ENCODE results near the gene ULK1.

ULK1 gene

DNA sequence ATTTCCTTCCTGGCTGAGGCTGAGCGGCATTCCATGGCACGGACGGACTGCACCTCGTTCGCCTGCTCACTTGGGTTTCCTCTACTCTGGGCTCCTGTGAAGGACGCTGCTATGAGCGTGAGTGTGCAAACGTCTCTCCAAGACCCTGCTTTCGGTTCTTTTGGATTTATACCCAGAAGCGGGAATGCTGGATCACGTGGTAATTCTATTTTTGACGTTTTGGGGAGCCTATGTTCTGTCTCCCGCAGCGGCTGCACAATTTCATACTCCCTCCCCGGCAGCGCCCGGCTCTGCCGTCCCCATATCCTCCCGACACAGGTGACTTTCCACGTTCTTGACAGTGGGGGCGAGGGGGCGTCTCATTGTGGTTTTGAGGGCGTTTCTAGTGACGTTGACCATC, 45.7 kb upstream of the ULK1 start:
- H3K23ac ChIP-seq (ENCODE audit: low read length in 2 of 2), result no peak overlapping the region
- H2AFZ ChIP-seq (ENCODE audit: low read depth, low read length), result no peak overlapping the region
- no peak overlapping the region for H3K9ac ChIP-seq (ENCODE audit: low read length)
- no peaks in the 10 kb centered on the region for H3K27me3 ChIP-seq (ENCODE audit: control insufficient read depth in 1 of 2, insufficient read depth in 1 of 2, low read length in 2 of 2)
- H3K4me1 ChIP-seq (ENCODE audit: control insufficient read depth, insufficient read depth, low read depth, low read length), result peaks cover 11% of the 10 kb centered on the region
- H2BK15ac ChIP-seq (ENCODE audit: low read depth, poor library complexity, severe bottlenecking), result no peak overlapping the region
- DNase-seq, result no peak
- no peak overlapping the region for H2BK12ac ChIP-seq (ENCODE audit: low read length in 2 of 2)
- no peak overlapping the region for H3K4ac ChIP-seq (ENCODE audit: low read depth in 1 of 2, low read length in 2 of 2)
- H2AK5ac ChIP-seq (ENCODE audit: low read length, severe bottlenecking), result no peak overlapping the region
- H3K4me2 ChIP-seq (ENCODE audit: low read length, poor library complexity, severe bottlenecking), result no peak overlapping the region
- H3K79me1 ChIP-seq (replicated peaks; ENCODE audit: low read length, poor library complexity, severe bottlenecking), result no peaks in the 10 kb centered on the region
- H2BK120ac ChIP-seq (ENCODE audit: low read depth, low read length), result no peak overlapping the region
- H3K36me3 ChIP-seq (ENCODE audit: control insufficient read depth in 1 of 2, insufficient read depth in 2 of 2, low read depth in 1 of 2, low read length in 2 of 2), result peaks cover 0 to 13% of the 10 kb centered on the region in 2 experiments
- no peak overlapping the region for H3K14ac ChIP-seq (ENCODE audit: low read length in 2 of 2)
- no peak overlapping the region for H3K18ac ChIP-seq (ENCODE audit: low read depth in 1 of 2, low read length in 2 of 2)
- 94% methylated on average over 24 of the region's 24 CpGs for WGBS
- H3K9me3 ChIP-seq (ENCODE audit: control insufficient read depth, low read length), result no peaks in the 10 kb centered on the region
- no peak overlapping the region for H3K27ac ChIP-seq (ENCODE audit: low read length, poor library complexity, severe bottlenecking)
- no peak overlapping the region for H3K4me3 ChIP-seq (ENCODE audit: insufficient read depth in 1 of 2, low read depth in 1 of 2, low read length in 2 of 2)
- H4K91ac ChIP-seq (ENCODE audit: low read length), result no peak overlapping the region
- H2BK5ac ChIP-seq (ENCODE audit: low read depth, low read length, poor library complexity, severe bottlenecking), result no peak overlapping the region
- no peak overlapping the region for H4K8ac ChIP-seq (ENCODE audit: low read length)

DNA sequence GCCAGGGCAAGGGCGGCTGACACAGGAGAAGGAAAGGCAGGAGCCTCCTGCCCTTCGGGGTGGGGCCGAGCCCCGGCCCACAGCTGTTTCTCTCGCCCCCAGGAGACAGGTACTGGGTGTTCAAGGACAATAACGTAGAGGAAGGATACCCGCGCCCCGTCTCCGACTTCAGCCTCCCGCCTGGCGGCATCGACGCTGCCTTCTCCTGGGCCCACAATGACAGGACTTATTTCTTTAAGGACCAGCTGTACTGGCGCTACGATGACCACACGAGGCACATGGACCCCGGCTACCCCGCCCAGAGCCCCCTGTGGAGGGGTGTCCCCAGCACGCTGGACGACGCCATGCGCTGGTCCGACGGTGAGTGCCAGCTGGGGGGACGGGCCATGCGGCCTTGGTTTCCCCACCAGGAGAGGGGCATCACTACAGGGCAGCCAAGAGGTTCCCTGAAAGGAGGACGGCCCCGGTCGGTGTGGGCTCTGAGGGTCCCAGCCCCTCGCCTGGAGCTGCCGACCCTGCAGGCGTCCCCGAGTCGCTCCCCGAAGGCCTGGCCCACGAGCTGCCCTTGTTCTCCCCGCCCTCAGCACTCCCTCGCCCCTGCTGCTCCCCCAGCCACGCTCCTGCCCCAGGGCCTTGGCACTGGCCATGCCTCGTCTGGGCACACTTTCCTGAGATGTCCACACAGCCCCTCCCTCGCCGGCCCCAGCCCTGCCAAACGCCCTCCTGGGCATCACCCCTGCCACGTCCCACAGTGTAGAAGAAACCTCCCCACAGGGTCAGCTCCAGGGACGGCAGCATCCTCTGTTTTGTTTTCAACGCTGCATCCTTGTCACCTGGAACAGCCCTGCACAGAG, 44.5 kb upstream of the ULK1 start:
- H3K4ac ChIP-seq (ENCODE audit: low read depth in 1 of 2, low read length in 2 of 2), result no peak overlapping the region
- no peak overlapping the region for H4K8ac ChIP-seq (ENCODE audit: low read length)
- no peaks in the 10 kb centered on the region for H3K79me1 ChIP-seq (replicated peaks; ENCODE audit: low read length, poor library complexity, severe bottlenecking)
- no peak overlapping the region for H3K4me3 ChIP-seq (ENCODE audit: insufficient read depth in 1 of 2, low read depth in 1 of 2, low read length in 2 of 2)
- H3K27me3 ChIP-seq (ENCODE audit: control insufficient read depth in 1 of 2, insufficient read depth in 1 of 2, low read length in 2 of 2), result peaks cover 0 to 11% of the 10 kb centered on the region in 2 experiments
- no peak overlapping the region for H2BK5ac ChIP-seq (ENCODE audit: low read depth, low read length, poor library complexity, severe bottlenecking)
- no peak overlapping the region for H2AFZ ChIP-seq (ENCODE audit: low read depth, low read length)
- peaks cover 11% of the 10 kb centered on the region for H3K4me1 ChIP-seq (ENCODE audit: control insufficient read depth, insufficient read depth, low read depth, low read length)
- no peak overlapping the region for H3K4me2 ChIP-seq (ENCODE audit: low read length, poor library complexity, severe bottlenecking)
- H3K9ac ChIP-seq (ENCODE audit: low read length), result no peak overlapping the region
- no peak overlapping the region for H2BK120ac ChIP-seq (ENCODE audit: low read depth, low read length)
- WGBS, result 90% methylated on average over 47 of the region's 47 CpGs
- H4K91ac ChIP-seq (ENCODE audit: low read length), result no peak overlapping the region
- no peak overlapping the region for H3K18ac ChIP-seq (ENCODE audit: low read depth in 1 of 2, low read length in 2 of 2)
- peaks cover 0 to 9% of the 10 kb centered on the region in 2 experiments for H3K36me3 ChIP-seq (ENCODE audit: control insufficient read depth in 1 of 2, insufficient read depth in 2 of 2, low read depth in 1 of 2, low read length in 2 of 2)
- no peak overlapping the region for H2BK15ac ChIP-seq (ENCODE audit: low read depth, poor library complexity, severe bottlenecking)
- no peak overlapping the region for H2AK5ac ChIP-seq (ENCODE audit: low read length, severe bottlenecking)
- no peak for DNase-seq
- no peak overlapping the region for H3K27ac ChIP-seq (ENCODE audit: low read length, poor library complexity, severe bottlenecking)
- no peak overlapping the region for H3K23ac ChIP-seq (ENCODE audit: low read length in 2 of 2)
- H2BK12ac ChIP-seq (ENCODE audit: low read length in 2 of 2), result no peak overlapping the region
- H3K14ac ChIP-seq (ENCODE audit: low read length in 2 of 2), result no peak overlapping the region
- H3K9me3 ChIP-seq (ENCODE audit: control insufficient read depth, low read length), result no peaks in the 10 kb centered on the region

DNA sequence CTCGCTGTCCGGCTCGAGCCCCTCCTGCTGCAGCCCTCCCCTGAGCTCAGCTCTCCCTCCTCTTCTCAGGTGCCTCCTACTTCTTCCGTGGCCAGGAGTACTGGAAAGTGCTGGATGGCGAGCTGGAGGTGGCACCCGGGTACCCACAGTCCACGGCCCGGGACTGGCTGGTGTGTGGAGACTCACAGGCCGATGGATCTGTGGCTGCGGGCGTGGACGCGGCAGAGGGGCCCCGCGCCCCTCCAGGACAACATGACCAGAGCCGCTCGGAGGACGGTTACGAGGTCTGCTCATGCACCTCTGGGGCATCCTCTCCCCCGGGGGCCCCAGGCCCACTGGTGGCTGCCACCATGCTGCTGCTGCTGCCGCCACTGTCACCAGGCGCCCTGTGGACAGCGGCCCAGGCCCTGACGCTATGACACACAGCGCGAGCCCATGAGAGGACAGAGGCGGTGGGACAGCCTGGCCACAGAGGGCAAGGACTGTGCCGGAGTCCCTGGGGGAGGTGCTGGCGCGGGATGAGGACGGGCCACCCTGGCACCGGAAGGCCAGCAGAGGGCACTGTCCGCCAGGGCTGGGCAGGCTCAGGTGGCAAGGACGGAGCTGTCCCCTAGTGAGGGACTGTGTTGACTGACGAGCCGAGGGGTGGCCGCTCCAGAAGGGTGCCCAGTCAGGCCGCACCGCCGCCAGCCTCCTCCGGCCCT, 43.4 kb upstream of the ULK1 start:
- Histone ChIP-seq H3K14ac (ENCODE audit: low read length in 2 of 2) (no peak overlapping the region), H2AFZ (ENCODE audit: low read depth, low read length) (no peak overlapping the region), H3K36me3 (ENCODE audit: control insufficient read depth in 1 of 2, insufficient read depth in 2 of 2, low read depth in 1 of 2, low read length in 2 of 2) (no peaks in the 10 kb centered on the region), H2BK5ac (ENCODE audit: low read depth, low read length, poor library complexity, severe bottlenecking) (no peak overlapping the region), H3K9ac (ENCODE audit: low read length) (no peak overlapping the region), H3K4me1 (ENCODE audit: control insufficient read depth, insufficient read depth, low read depth, low read length) (peaks cover 15% of the 10 kb centered on the region), H3K79me1 (replicated peaks; ENCODE audit: low read length, poor library complexity, severe bottlenecking) (no peaks in the 10 kb centered on the region), H3K9me3 (ENCODE audit: control insufficient read depth, low read length) (no peaks in the 10 kb centered on the region), H3K27ac (ENCODE audit: low read length, poor library complexity, severe bottlenecking) (no peak overlapping the region), H3K4ac (ENCODE audit: low read depth in 1 of 2, low read length in 2 of 2) (no peak overlapping the region), H3K4me2 (ENCODE audit: low read length, poor library complexity, severe bottlenecking) (no peak overlapping the region), H3K18ac (ENCODE audit: low read depth in 1 of 2, low read length in 2 of 2) (no peak overlapping the region), H3K23ac (ENCODE audit: low read length in 2 of 2) (no peak overlapping the region), H4K91ac (ENCODE audit: low read length) (no peak overlapping the region), H3K27me3 (ENCODE audit: control insufficient read depth in 1 of 2, insufficient read depth in 1 of 2, low read length in 2 of 2) (peaks cover 0 to 22% of the 10 kb centered on the region in 2 experiments), H3K4me3 (ENCODE audit: insufficient read depth in 1 of 2, low read depth in 1 of 2, low read length in 2 of 2) (no peak overlapping the region), H4K8ac (ENCODE audit: low read length) (no peak overlapping the region), H2BK12ac (ENCODE audit: low read length in 2 of 2) (no peak overlapping the region), H2BK15ac (ENCODE audit: low read depth, poor library complexity, severe bottlenecking) (no peak overlapping the region), H2BK120ac (ENCODE audit: low read depth, low read length) (no peak overlapping the region), H2AK5ac (ENCODE audit: low read length, severe bottlenecking) (no peak overlapping the region)
- WGBS, result 95% methylated on average over 41 of the region's 41 CpGs
- no peak for DNase-seq

DNA sequence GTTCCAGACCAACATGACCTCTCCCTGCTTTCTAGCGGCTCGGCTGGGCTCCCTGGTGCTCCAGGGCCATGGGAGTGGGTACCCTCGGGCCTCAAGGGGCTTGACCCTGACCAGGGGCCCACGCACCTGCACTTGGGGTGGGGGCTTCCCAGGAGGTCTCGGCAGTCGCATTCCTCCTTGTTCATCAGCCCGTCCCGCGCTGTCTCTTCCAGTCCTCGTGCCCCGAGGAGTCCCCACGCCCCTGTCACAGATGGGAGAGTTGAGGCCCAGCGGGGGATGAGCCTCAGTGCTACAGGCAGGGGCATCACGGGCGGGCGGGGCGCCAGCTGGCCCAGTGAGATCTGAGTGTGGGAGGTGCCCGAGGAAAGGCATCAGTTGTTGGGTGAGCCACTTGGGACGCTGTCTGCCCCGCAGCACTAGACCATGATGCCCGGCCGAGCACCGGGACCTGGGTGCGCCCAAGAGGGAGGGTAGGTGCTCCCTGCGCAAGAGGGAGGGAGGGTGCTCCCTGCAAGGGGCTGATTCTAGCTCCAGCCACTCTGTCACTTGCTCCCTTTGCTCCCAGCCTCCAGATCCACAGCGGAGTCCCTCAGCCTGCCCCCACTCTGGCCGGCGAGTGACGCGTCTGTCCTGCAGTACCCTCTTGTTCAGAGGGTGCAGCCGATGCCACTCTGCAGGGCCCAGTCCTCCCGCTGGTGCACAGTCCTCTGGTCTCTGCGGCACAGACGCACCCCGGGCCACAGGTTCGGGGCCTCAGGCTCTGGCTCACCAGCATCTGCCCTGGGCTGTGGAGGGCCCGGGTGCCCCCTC, 42.5 kb upstream of the ULK1 start:
- no peak for DNase-seq
- WGBS, result 87% methylated on average over 37 of the region's 37 CpGs
- Histone ChIP-seq H4K91ac (ENCODE audit: low read length) (peak overlapping the region; percentile 20), H3K9me3 (ENCODE audit: control insufficient read depth, low read length) (no peaks in the 10 kb centered on the region), H3K27me3 (ENCODE audit: control insufficient read depth in 1 of 2, insufficient read depth in 1 of 2, low read length in 2 of 2) (peaks cover 0 to 30% of the 10 kb centered on the region in 2 experiments), H3K9ac (ENCODE audit: low read length) (no peak overlapping the region), H2BK15ac (ENCODE audit: low read depth, poor library complexity, severe bottlenecking) (no peak overlapping the region), H3K79me1 (replicated peaks; ENCODE audit: low read length, poor library complexity, severe bottlenecking) (no peaks in the 10 kb centered on the region), H2AFZ (ENCODE audit: low read depth, low read length) (no peak overlapping the region), H3K18ac (ENCODE audit: low read depth in 1 of 2, low read length in 2 of 2) (no peak overlapping the region), H3K4ac (ENCODE audit: low read depth in 1 of 2, low read length in 2 of 2) (no peak overlapping the region), H3K14ac (ENCODE audit: low read length in 2 of 2) (no peak overlapping the region), H3K23ac (ENCODE audit: low read length in 2 of 2) (no peak overlapping the region), H3K36me3 (ENCODE audit: control insufficient read depth in 1 of 2, insufficient read depth in 2 of 2, low read depth in 1 of 2, low read length in 2 of 2) (no peaks in the 10 kb centered on the region), H3K27ac (ENCODE audit: low read length, poor library complexity, severe bottlenecking) (no peak overlapping the region), H2AK5ac (ENCODE audit: low read length, severe bottlenecking) (no peak overlapping the region), H3K4me2 (ENCODE audit: low read length, poor library complexity, severe bottlenecking) (no peak overlapping the region), H2BK12ac (ENCODE audit: low read length in 2 of 2) (no peak overlapping the region), H4K8ac (ENCODE audit: low read length) (no peak overlapping the region), H3K4me3 (ENCODE audit: insufficient read depth in 1 of 2, low read depth in 1 of 2, low read length in 2 of 2) (no peak overlapping the region), H2BK5ac (ENCODE audit: low read depth, low read length, poor library complexity, severe bottlenecking) (no peak overlapping the region), H2BK120ac (ENCODE audit: low read depth, low read length) (no peak overlapping the region), H3K4me1 (ENCODE audit: control insufficient read depth, insufficient read depth, low read depth, low read length) (peaks cover 16% of the 10 kb centered on the region)

Measured in mesenchymal stem cell (in vitro differentiated cells and primary cell).